Type B pancreatic cell (in vitro differentiated cells): ENCODE measurements around the gene FNBP1. TPM values are rescaled to one million over a fixed set of nuclear protein-coding genes. Genes with fewer than 3 reads are reported as not detected.

Experiments
- DNase-seq: peaks from one replicate; pipeline ENCODE4 v3.0.0; 2021; ENCODE audit warnings: mixed read lengths; ENCODE audit not compliant: unreplicated experiment; ENCODE audit errors: extremely low spot score
- H3K27ac Mint-ChIP-seq: 2 replicates; pipeline ENCODE4 v1.8.0; 2021; ENCODE audit warnings: mild to moderate bottlenecking, mixed read lengths
- H3K27me3 Mint-ChIP-seq: 2 replicates; pipeline ENCODE4 v1.8.0; 2021; ENCODE audit warnings: mixed read lengths
- H3K36me3 Mint-ChIP-seq: 2 replicates; pipeline ENCODE4 v1.8.0; 2021; ENCODE audit warnings: mixed read lengths
- H3K4me1 Mint-ChIP-seq: one replicate; pipeline ENCODE4 v1.8.0; 2021; ENCODE audit warnings: mixed read lengths; ENCODE audit not compliant: unreplicated experiment
- H3K4me3 Mint-ChIP-seq: 2 replicates; pipeline ENCODE4 v1.8.0; 2021; ENCODE audit warnings: mild to moderate bottlenecking, mixed read lengths
- H3K9me3 Mint-ChIP-seq: 2 replicates; pipeline ENCODE4 v1.8.0; 2021; ENCODE audit warnings: mixed read lengths
- total RNA-seq: library from RNA; stranded (reverse); gene quantifications from 2 replicates; pipeline ENCODE4 v1.2.1, GENCODE V29; 2021; ENCODE audit warnings: low replicate concordance
- TF ChIP-seq, protein P1 (sequence below): fragments of 200-600 bp; sonication (generic); conservative IDR thresholded peaks from 2 replicates; pipeline ENCODE4 v1.5.0; 2021; ENCODE audit warnings: antibody characterized with exemption, mild to moderate bottlenecking

The FNBP1 gene
- total RNA-seq, 1 donor from 2014 or later, result 38.6 TPM

DNA sequence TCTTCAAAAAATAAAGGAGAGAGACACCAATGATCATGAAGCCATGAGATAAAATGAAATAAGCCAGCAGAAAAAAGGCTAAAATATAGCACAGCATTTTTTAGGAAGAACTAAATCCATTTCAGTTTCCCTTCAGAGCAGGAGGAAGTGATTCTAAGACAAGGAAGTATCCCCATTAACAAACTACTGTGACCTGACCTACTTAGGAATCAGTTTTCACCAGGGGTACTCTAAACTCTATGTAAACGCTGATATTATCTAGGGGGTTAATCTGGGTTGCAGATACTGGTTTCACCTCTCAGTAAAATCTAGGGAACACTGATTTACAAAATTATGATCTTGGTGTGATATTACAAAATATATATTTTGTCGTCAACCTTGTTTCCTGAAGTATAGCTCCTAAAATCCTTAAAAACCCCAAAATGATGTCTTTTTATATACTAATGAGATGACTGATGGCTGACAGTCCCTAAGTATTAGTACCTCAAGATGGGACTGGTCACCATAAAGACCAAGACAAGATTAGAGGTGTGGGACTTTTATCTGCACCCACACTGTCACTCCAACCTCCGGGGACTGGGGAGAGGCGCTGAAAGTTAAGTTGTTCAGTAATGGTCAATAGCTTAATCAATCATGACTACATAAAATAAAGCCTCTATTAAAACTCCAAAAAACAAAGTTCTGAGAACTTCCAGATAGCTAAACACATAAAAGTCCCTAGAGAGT is 2.9 kb upstream of the FNBP1 start:
- H3K27ac Mint-ChIP-seq, result peak overlapping the region; percentile 94
- H3K27me3 Mint-ChIP-seq, result peaks cover 5% of the 10 kb centered on the region
- H3K9me3 Mint-ChIP-seq, result no peaks in the 10 kb centered on the region
- H3K36me3 Mint-ChIP-seq, result no peaks in the 10 kb centered on the region
- H3K4me3 Mint-ChIP-seq, result no peak overlapping the region
- no peak for DNase-seq
- TF ChIP-seq, protein P1, sequence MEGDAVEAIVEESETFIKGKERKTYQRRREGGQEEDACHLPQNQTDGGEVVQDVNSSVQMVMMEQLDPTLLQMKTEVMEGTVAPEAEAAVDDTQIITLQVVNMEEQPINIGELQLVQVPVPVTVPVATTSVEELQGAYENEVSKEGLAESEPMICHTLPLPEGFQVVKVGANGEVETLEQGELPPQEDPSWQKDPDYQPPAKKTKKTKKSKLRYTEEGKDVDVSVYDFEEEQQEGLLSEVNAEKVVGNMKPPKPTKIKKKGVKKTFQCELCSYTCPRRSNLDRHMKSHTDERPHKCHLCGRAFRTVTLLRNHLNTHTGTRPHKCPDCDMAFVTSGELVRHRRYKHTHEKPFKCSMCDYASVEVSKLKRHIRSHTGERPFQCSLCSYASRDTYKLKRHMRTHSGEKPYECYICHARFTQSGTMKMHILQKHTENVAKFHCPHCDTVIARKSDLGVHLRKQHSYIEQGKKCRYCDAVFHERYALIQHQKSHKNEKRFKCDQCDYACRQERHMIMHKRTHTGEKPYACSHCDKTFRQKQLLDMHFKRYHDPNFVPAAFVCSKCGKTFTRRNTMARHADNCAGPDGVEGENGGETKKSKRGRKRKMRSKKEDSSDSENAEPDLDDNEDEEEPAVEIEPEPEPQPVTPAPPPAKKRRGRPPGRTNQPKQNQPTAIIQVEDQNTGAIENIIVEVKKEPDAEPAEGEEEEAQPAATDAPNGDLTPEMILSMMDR, result no peak
- peaks cover 39% of the 10 kb centered on the region for H3K4me1 Mint-ChIP-seq

DNA sequence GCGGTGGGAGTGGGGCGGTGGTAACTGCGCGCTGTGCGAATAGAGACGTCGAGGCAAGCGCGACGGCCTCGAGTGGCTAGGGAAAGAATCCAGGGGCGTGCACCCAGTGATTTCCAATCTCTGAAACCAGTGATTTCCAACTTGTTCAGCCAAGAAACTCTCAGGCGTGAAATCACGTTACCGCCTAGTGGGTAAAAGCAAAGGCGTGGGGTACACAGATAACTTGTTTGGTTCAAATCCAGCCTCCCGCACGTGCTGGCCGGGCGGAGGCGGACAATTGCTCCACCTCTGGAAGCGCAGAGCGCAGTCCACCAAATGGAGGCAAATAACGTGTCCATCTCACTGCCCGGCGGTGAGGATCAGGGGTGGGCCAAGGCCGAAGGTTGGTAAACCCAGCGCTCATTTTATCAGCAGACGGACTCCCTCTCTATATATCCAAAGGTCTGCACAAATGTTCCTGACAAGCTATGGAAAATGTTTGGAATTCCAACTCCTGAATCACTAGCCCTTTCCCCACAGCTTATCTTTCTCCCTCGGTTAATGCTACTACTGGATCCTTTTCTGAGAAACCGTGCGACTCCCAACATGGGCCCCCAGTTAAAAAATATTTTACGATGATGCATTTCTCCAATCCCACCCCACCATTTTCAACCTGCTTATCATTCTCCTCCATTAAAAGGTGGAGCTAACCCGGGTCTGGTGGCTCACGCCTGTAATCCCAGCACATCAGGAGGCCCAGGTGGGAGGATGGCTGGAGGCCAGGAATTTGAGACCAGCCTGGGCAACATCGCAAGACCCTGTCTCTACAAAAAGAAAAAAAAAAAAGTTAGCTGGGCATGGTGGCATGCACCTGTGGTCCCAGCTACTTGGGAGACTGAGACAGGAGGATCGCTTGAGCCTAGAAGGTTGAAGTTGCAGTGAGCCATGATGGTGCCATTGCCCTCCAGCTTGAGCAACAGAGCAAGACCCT is 950 bp upstream of the FNBP1 start:
- Mint-ChIP-seq H3K4me3 (peak overlapping the region; percentile 99), H3K27ac (peak overlapping the region; percentile 94), H3K4me1 (peaks cover 40% of the 10 kb centered on the region), H3K27me3 (peaks cover 5% of the 10 kb centered on the region), H3K36me3 (no peaks in the 10 kb centered on the region), H3K9me3 (no peaks in the 10 kb centered on the region)
- TF ChIP-seq, protein P1, result no peak
- DNase-seq, result no peak

- peak; percentile 70 for DNase-seq
- Mint-ChIP-seq H3K36me3 (no peaks in the 10 kb centered on the region), H3K27me3 (peaks cover 5% of the 10 kb centered on the region), H3K9me3 (no peaks in the 10 kb centered on the region), H3K4me3 (peak overlapping the region; percentile 99), H3K4me1 (peaks cover 40% of the 10 kb centered on the region), H3K27ac (peak overlapping the region; percentile 93)
- TF ChIP-seq, protein P1, result no peak
Observed at GRCh38 chr9:130042406-130042884, 544 bp downstream of the FNBP1 start.

DNA sequence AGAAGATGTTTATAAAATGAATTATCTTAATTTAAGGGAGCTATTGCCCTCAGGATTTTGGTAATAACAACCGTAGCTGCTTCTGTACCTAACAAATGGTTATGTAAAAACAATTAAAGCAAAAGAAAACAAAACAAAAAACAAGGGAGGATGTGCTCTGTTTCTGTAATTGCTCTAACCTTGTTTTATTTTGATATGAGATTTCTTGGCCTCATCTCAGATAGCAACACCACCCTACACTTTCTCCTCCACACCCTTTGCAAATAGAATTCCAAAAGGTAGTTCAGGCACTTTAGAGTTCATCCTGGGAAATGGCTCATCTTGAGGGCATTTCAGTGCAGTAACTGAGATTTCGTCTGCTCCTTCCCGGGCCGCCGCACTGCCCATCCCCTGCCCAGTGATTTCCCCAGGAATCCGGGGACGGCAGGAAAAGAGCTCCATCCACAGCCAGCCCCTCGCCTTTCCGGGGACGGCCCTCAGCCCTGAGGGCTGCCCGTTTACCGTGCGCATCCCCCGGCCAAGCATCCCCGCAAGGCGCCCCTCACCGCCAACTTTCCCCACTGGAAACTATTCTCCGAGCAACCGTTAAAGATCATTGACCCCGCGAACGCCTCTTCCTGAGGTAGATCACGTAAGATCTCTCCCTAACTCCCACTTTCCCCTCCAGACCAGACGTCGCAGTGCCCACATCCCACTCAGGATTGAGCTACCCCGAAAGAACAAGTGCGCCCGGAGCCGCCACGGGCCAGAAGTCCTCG is 1.2 kb downstream of the FNBP1 start:
- Mint-ChIP-seq H3K36me3 (no peaks in the 10 kb centered on the region), H3K4me1 (peaks cover 44% of the 10 kb centered on the region), H3K9me3 (no peaks in the 10 kb centered on the region), H3K27ac (peak overlapping the region; percentile 93), H3K27me3 (peaks cover 5% of the 10 kb centered on the region), H3K4me3 (peak overlapping the region; percentile 96)
- TF ChIP-seq, protein P1, result no peak
- no peak for DNase-seq

GRCh38 chr9:130040984-130041647 is 1.9 kb downstream of the FNBP1 start:
- TF ChIP-seq, protein P1, result no peak
- Mint-ChIP-seq H3K27me3 (peaks cover 5% of the 10 kb centered on the region), H3K4me3 (peak overlapping the region; percentile 96), H3K27ac (peak overlapping the region; percentile 15), H3K36me3 (no peaks in the 10 kb centered on the region), H3K9me3 (no peaks in the 10 kb centered on the region), H3K4me1 (peaks cover 46% of the 10 kb centered on the region)
- no peak for DNase-seq
